Upper lobe of right lung (tissue), 1 donor: ENCODE data around the gene GRID2. TPM values are rescaled to one million over a fixed set of nuclear protein-coding genes. Genes with fewer than 3 reads are reported as not detected.
A peak's percentile ranks its signal among the peaks of the same experiment; 100 is the strongest.

Experiments
- ATAC-seq: fragments of 200-7000 bp; cut with Tn5 transposase; one replicate; pipeline ENCODE4 v1.9.1; 2020; ENCODE audit warnings: mild to moderate bottlenecking, moderate library complexity
- DNase-seq: peaks from one replicate; pipeline ENCODE4 v3.0.0-alpha.2; 2020
- H3K27ac ChIP-seq: fragments of 200-600 bp; one replicate; pipeline ENCODE4 v1.8.0; 2022
- H3K27me3 ChIP-seq: fragments of 200-600 bp; one replicate; pipeline ENCODE4 v1.8.0; 2022; ENCODE audit warnings: mild to moderate bottlenecking
- H3K36me3 ChIP-seq: fragments of 200-600 bp; one replicate; pipeline ENCODE4 v1.8.0; 2022
- H3K4me1 ChIP-seq: fragments of 200-600 bp; one replicate; pipeline ENCODE4 v1.8.0; 2022
- H3K4me3 ChIP-seq: fragments of 200-600 bp; one replicate; pipeline ENCODE4 v1.8.0; 2022; ENCODE audit warnings: mild to moderate bottlenecking
- H3K9me3 ChIP-seq: fragments of 200-600 bp; one replicate; pipeline ENCODE4 v1.8.0; 2022
- intact Hi-C: fragments of 100-400 bp; cut with DNase I; formaldehyde crosslinking; loops from one replicate; pipeline ENCODE4 v1.11.0; 2022
- total RNA-seq: library from RNA; stranded (reverse); fragmentation: NEBNext Ultra II Directional; extraction: Animal tissue kit (Norgen Biotek cat#: 25700); gene quantifications from one replicate; pipeline ENCODE4 v1.2.1, GENCODE V29; 2021
- TF ChIP-seq, protein P1 (sequence below): fragments of 200-600 bp; IDR thresholded peaks from one replicate; pipeline ENCODE4 v1.8.0; 2022; ENCODE audit warnings: antibody characterized with exemption
- donor health status: DM: no; HTN: yes; CAD: no; lungs with severe emphysema.

GRID2 gene
- total RNA-seq, 1 donor from 2014 or later: not detected

GRCh38 chr4:93186846-93187245 lies 883.1 kb downstream of the GRID2 start:
- H3K27me3 ChIP-seq: no peaks in the 10 kb centered on the region
- no peaks in the 10 kb centered on the region for H3K9me3 ChIP-seq
- no peak overlapping the region for H3K4me3 ChIP-seq
- H3K36me3 ChIP-seq: no peaks in the 10 kb centered on the region
- intact Hi-C loops: no loop called here
- H3K27ac ChIP-seq: no peak overlapping the region
- DNase-seq (no peak), ATAC-seq (no peak)
- no peaks in the 10 kb centered on the region for H3K4me1 ChIP-seq
- TF ChIP-seq, protein P1, sequence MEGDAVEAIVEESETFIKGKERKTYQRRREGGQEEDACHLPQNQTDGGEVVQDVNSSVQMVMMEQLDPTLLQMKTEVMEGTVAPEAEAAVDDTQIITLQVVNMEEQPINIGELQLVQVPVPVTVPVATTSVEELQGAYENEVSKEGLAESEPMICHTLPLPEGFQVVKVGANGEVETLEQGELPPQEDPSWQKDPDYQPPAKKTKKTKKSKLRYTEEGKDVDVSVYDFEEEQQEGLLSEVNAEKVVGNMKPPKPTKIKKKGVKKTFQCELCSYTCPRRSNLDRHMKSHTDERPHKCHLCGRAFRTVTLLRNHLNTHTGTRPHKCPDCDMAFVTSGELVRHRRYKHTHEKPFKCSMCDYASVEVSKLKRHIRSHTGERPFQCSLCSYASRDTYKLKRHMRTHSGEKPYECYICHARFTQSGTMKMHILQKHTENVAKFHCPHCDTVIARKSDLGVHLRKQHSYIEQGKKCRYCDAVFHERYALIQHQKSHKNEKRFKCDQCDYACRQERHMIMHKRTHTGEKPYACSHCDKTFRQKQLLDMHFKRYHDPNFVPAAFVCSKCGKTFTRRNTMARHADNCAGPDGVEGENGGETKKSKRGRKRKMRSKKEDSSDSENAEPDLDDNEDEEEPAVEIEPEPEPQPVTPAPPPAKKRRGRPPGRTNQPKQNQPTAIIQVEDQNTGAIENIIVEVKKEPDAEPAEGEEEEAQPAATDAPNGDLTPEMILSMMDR: no peak

DNA sequence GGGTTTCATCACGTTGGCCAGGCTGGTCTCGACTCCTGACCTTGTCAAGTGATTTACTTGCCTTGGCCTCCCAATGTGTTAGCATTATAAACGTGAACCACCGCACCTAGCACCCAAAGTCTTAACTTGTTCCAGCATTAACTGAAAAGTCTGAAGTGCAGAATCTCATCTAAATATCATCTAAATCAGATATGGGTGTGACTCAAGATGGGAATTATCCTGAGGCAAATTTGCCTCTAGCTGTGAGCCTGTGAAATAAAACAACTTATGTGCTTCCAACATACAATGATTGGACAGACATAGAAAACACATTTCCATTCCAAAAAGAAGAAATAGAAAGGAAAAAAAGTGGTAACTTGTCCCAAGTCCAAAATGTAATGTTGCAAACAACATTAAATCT lies 883.7 kb downstream of the GRID2 start:
- no peak for ATAC-seq
- Histone ChIP-seq H3K9me3 (no peaks in the 10 kb centered on the region), H3K27me3 (no peaks in the 10 kb centered on the region), H3K4me3 (no peak overlapping the region), H3K4me1 (no peaks in the 10 kb centered on the region), H3K27ac (no peak overlapping the region), H3K36me3 (no peaks in the 10 kb centered on the region)
- DNase-seq: no peak
- intact Hi-C loops: no loop called here
- TF ChIP-seq, protein P1: no peak

- no peak for DNase-seq
- H3K27ac ChIP-seq: no peak overlapping the region
- H3K4me3 ChIP-seq: no peak overlapping the region
- no peaks in the 10 kb centered on the region for H3K9me3 ChIP-seq
- intact Hi-C loops: no loop called here
- H3K36me3 ChIP-seq: no peaks in the 10 kb centered on the region
- ATAC-seq: no peak
- H3K27me3 ChIP-seq: no peaks in the 10 kb centered on the region
- no peaks in the 10 kb centered on the region for H3K4me1 ChIP-seq
- TF ChIP-seq, protein P1: no peak
These were observed 884.1 kb downstream of the GRID2 start for GRCh38 chr4:93187892-93188291.

DNA sequence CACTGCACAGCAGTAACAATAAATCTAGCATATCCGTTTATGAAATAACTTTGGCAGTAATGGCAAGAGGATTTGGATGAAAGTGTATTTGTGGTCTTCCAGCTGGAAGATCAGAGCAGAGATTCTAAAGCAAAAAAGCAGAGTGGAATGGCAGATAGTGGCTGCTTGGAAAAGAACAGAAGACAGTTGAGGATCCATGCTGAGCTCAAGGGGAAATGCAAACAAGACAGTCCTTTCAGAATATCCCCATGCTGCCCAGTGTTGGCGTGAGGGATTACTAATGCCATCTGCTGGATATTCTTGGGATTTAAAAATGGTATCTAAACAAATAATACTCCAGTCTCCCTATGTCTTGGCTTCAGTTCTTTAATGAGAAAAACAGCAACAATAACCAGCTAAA lies 895.7 kb downstream of the GRID2 start:
- intact Hi-C loops: no loop called here
- no peaks in the 10 kb centered on the region for H3K4me1 ChIP-seq
- DNase-seq (no peak), ATAC-seq (peak; percentile 71)
- H3K36me3 ChIP-seq: no peaks in the 10 kb centered on the region
- H3K27me3 ChIP-seq: no peaks in the 10 kb centered on the region
- H3K9me3 ChIP-seq: no peaks in the 10 kb centered on the region
- no peak overlapping the region for H3K27ac ChIP-seq
- no peak overlapping the region for H3K4me3 ChIP-seq
- TF ChIP-seq, protein P1: peak; percentile 35

DNA sequence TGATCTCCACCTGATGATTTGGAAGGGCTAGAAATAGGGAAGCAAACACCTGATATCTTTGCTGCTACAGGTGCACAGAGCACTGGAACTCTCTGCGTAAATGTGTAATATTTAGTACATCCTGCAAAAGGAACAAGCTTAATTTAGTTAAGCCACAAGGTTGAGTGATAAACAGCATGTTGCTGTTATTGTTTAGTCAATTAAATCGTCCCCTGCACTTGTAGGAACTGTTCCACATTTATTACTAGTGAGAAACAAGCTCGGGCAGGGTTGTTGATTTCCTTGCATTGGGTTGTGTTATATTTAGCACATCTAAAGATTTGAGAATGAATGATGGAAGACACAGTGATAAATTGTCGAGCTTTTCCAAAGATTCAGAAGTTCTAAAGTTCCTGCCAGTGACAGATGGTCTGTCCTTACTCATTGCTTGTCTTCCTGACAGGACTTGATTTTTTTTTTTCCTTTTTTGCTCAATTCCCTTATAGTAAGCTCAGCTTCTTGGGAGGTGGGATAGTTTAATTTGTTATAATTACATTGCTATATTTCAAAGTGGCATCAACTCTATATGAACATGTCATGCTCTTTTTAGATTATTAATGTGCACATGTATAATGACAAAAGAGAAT lies 897.8 kb downstream of the GRID2 start:
- intact Hi-C loops: no loop called here
- H3K9me3 ChIP-seq: no peaks in the 10 kb centered on the region
- TF ChIP-seq, protein P1: no peak
- no peak overlapping the region for H3K27ac ChIP-seq
- H3K36me3 ChIP-seq: no peaks in the 10 kb centered on the region
- H3K4me3 ChIP-seq: no peak overlapping the region
- DNase-seq (no peak), ATAC-seq (no peak)
- no peaks in the 10 kb centered on the region for H3K4me1 ChIP-seq
- no peaks in the 10 kb centered on the region for H3K27me3 ChIP-seq

GRCh38 chr4:93203708-93204107 lies 899.9 kb downstream of the GRID2 start:
- H3K36me3 ChIP-seq: no peaks in the 10 kb centered on the region
- no peaks in the 10 kb centered on the region for H3K9me3 ChIP-seq
- no peak overlapping the region for H3K4me3 ChIP-seq
- TF ChIP-seq, protein P1: no peak
- no peak overlapping the region for H3K27ac ChIP-seq
- no peak for ATAC-seq
- DNase-seq: no peak
- H3K27me3 ChIP-seq: no peaks in the 10 kb centered on the region
- no peaks in the 10 kb centered on the region for H3K4me1 ChIP-seq
- intact Hi-C loops: no loop called here
